IMR-90 (cell line): Measurements from ENCODE around the gene CCL14. TPM values are rescaled to one million over a fixed set of nuclear protein-coding genes. Genes with fewer than 3 reads are reported as not detected.

ENCODE experiments used
- ATAC-seq: fragments of 200-7000 bp; cut with Tn5 transposase; 2 replicates; pipeline ENCODE4 v1.9.1; 2020; ENCODE audit warnings: low read depth, mild to moderate bottlenecking, moderate library complexity
- Bru-seq: library from RNA; stranded (reverse); fragments of 400-500 nt; gene quantifications from one replicate; lab custom pipeline; 2021; lab: Mats Ljungman, UMichigan
- BruChase-seq, 2 experiments: library from RNA; stranded (reverse); fragments of 400-500 nt; gene quantifications; one replicate each; lab custom pipeline; 2021; lab: Mats Ljungman, UMichigan
- BruUV-seq: library from RNA; stranded (reverse); fragments of 400-500 nt; replicated peaks from 2 replicates; lab custom pipeline; 2021; lab: Mats Ljungman, UMichigan
- CTCF ChIA-PET: fragments of 300-600 bp; formaldehyde crosslinking; extraction: SDS; loops from one replicate; lab custom pipeline; 2021; ENCODE audit warnings: antibody characterized with exemption; lab: Yijun Ruan, JAX
- POLR2A ChIA-PET: fragments of 300-600 bp; sonication (Branson Sonifier 250); formaldehyde crosslinking; loops from one replicate; lab custom pipeline; 2022; ENCODE audit warnings: antibody characterized with exemption; ENCODE audit not compliant: unreplicated experiment; lab: Charles Lee
- DNase-seq: peaks from one replicate; pipeline ENCODE4 v3.0.0; 2013
- H2AFZ ChIP-seq: replicated peaks from 2 replicates; pipeline ENCODE3; 2013; ENCODE audit warnings: low read length, mild to moderate bottlenecking; ENCODE audit not compliant: poor library complexity
- H2AK5ac ChIP-seq: 2 replicates; pipeline ENCODE4 v1.6.1; 2013; ENCODE audit warnings: low read depth, low read length, inconsistent platforms
- H2AK9ac ChIP-seq: replicated peaks from 2 replicates; pipeline ENCODE3; 2013; ENCODE audit warnings: mild to moderate bottlenecking, low read depth, low read length, moderate library complexity; ENCODE audit not compliant: poor library complexity
- H2BK120ac ChIP-seq: 2 replicates; pipeline ENCODE4 v1.6.1; 2013; ENCODE audit warnings: low read depth, low read length, inconsistent platforms
- H2BK15ac ChIP-seq: 3 replicates; pipeline ENCODE4 v1.6.1; 2013; ENCODE audit warnings: low read depth, low read length, inconsistent platforms
- H2BK20ac ChIP-seq: 2 replicates; pipeline ENCODE4 v1.6.1; 2013; ENCODE audit warnings: low read depth, mild to moderate bottlenecking, inconsistent platforms, low read length, moderate library complexity
- H2BK5ac ChIP-seq: 2 replicates; pipeline ENCODE4 v1.6.1; 2013; ENCODE audit warnings: mild to moderate bottlenecking, low read depth, low read length, inconsistent platforms; ENCODE audit not compliant: poor library complexity, severe bottlenecking
- H3K14ac ChIP-seq: replicated peaks from 2 replicates; pipeline ENCODE4 v1.6.1; 2013; ENCODE audit warnings: low read depth, low read length, inconsistent platforms
- H3K18ac ChIP-seq: 2 replicates; pipeline ENCODE4 v1.6.1; 2013; ENCODE audit warnings: low read depth, low read length, control low read depth
- H3K23ac ChIP-seq: 2 replicates; pipeline ENCODE4 v1.6.1; 2013; ENCODE audit warnings: low read depth, low read length, inconsistent platforms
- H3K27ac ChIP-seq: 2 replicates; pipeline ENCODE4 v1.5.1; 2013; ENCODE audit warnings: mild to moderate bottlenecking, control low read depth, low read length; ENCODE audit not compliant: insufficient read depth
- H3K27me3 ChIP-seq: 2 replicates; pipeline ENCODE4 v1.6.1; 2013; ENCODE audit warnings: low read length; ENCODE audit not compliant: control insufficient read depth, insufficient read depth
- H3K36me3 ChIP-seq: 2 replicates; pipeline ENCODE4 v1.6.1; 2013; ENCODE audit warnings: low read length, mixed read lengths; ENCODE audit not compliant: control insufficient read depth, insufficient read depth
- H3K4ac ChIP-seq: 2 replicates; pipeline ENCODE4 v1.6.1; 2013; ENCODE audit warnings: low read depth, low read length, inconsistent platforms
- H3K4me1 ChIP-seq: 2 replicates; pipeline ENCODE4 v1.6.1; 2013; ENCODE audit warnings: low read length, mixed read lengths; ENCODE audit not compliant: control insufficient read depth, insufficient read depth
- H3K4me2 ChIP-seq: 2 replicates; pipeline ENCODE4 v1.6.1; 2013; ENCODE audit warnings: low read depth, mild to moderate bottlenecking, control low read depth, low read length, moderate library complexity
- H3K4me3 ChIP-seq: 2 replicates; pipeline ENCODE4 v1.5.1; 2013; ENCODE audit warnings: low read depth, mild to moderate bottlenecking, control low read depth, low read length, moderate library complexity; ENCODE audit not compliant: insufficient read depth
- H3K56ac ChIP-seq: 2 replicates; pipeline ENCODE4 v1.6.1; 2013; ENCODE audit warnings: low read length, inconsistent platforms; ENCODE audit not compliant: insufficient read depth; ENCODE audit errors: extremely low read depth
- H3K79me1 ChIP-seq, 2 experiments: 2 replicates each; pipeline ENCODE4 v1.6.1; 2013; ENCODE audit warnings: low read length in 2 of 2, inconsistent platforms in 1 of 2, low read depth in 1 of 2
- H3K9ac ChIP-seq: 2 replicates; pipeline ENCODE4 v1.6.1; 2013; ENCODE audit warnings: low read depth, low read length, control low read depth
- H3K9me1 ChIP-seq: 2 replicates; pipeline ENCODE4 v1.6.1; 2013; ENCODE audit warnings: low read length, inconsistent platforms; ENCODE audit not compliant: insufficient read depth
- H3K9me3 ChIP-seq: 2 replicates; pipeline ENCODE4 v1.6.1; 2013; ENCODE audit warnings: low read length; ENCODE audit not compliant: control insufficient read depth, insufficient read depth
- H4K20me1 ChIP-seq: 2 replicates; pipeline ENCODE4 v1.6.1; 2013; ENCODE audit warnings: low read length, inconsistent platforms; ENCODE audit not compliant: insufficient read depth
- H4K5ac ChIP-seq: 2 replicates; pipeline ENCODE4 v1.6.1; 2013; ENCODE audit warnings: mild to moderate bottlenecking, low read depth, low read length, control low read depth
- H4K8ac ChIP-seq, 2 experiments: 2 replicates each; pipeline ENCODE4 v1.6.1; 2013; ENCODE audit warnings: low read depth in 2 of 2, low read length in 2 of 2, control low read depth in 1 of 2, inconsistent platforms in 1 of 2
- H4K91ac ChIP-seq: 2 replicates; pipeline ENCODE4 v1.6.1; 2013; ENCODE audit warnings: low read depth, low read length, inconsistent platforms; ENCODE audit not compliant: insufficient read depth
- BHLHE40 ChIP-seq: fragments of 150-350 bp; IDR thresholded peaks from 2 replicates; pipeline ENCODE4 v1.6.1; 2016; ENCODE audit warnings: mild to moderate bottlenecking, low read depth, low read length
- CTCF ChIP-seq: conservative IDR thresholded peaks from 2 replicates; pipeline ENCODE4 v1.5.1; 2012; ENCODE audit warnings: mild to moderate bottlenecking, low read depth, low read length, improper control_type of control experiment
- FOS ChIP-seq: fragments of 150-350 bp; IDR thresholded peaks from 2 replicates; pipeline ENCODE4 v1.6.1; 2016; ENCODE audit warnings: low read depth, low read length
- MAZ ChIP-seq: IDR thresholded peaks from 2 replicates; pipeline ENCODE4 v1.6.1; 2012; ENCODE audit warnings: low read depth, mild to moderate bottlenecking, low read length, improper control_type of control experiment, moderate library complexity, borderline replicate concordance
- MXI1 ChIP-seq: IDR thresholded peaks from 2 replicates; pipeline ENCODE4 v1.6.1; 2012; ENCODE audit warnings: low read depth, mild to moderate bottlenecking, low read length, moderate library complexity, borderline replicate concordance
- POLR2A ChIP-seq: IDR thresholded peaks from 2 replicates; pipeline ENCODE4 v1.6.1; 2012; ENCODE audit warnings: mild to moderate bottlenecking, low read depth, low read length
- RCOR1 ChIP-seq: IDR thresholded peaks from 2 replicates; pipeline ENCODE4 v1.6.1; 2012; ENCODE audit warnings: mild to moderate bottlenecking, low read length, improper control_type of control experiment; ENCODE audit not compliant: insufficient replicate concordance
- SMC3 ChIP-seq: fragments of 150-350 bp; IDR thresholded peaks from 2 replicates; pipeline ENCODE4 v1.6.1; 2016; ENCODE audit warnings: low read depth, mild to moderate bottlenecking, antibody characterized with exemption, low read length, moderate library complexity
- WGBS, 2 experiments: methylation state at CpG; one replicate each; pipeline versions ENCODE4 v1.1.5 to v1.1.7; 2013; ENCODE audit warnings: missing lambda C conversion rate in 2 of 2; ENCODE audit not compliant: insufficient read length in 1 of 2; ENCODE audit errors: extremely low coverage in 2 of 2; 5-methylcytosine and 5-hydroxymethylcytosine counted together
- dilution Hi-C: fragments of 300-500 bp; cut with HindIII; formaldehyde crosslinking; loops from one replicate; pipeline ENCODE4 v1.14.3; 2018; ENCODE audit warnings: low sequenced_read_pairs; ENCODE audit not compliant: unreplicated experiment
- in situ Hi-C: fragments of 300-500 bp; cut with MboI; formaldehyde crosslinking; loops from 3 replicates; pipeline ENCODE4 v1.14.3; 2019; ENCODE audit warnings: low sequenced_read_pairs, inconsistent platforms, mixed read lengths
- intact Hi-C: fragments of 100-400 bp; cut with micrococcal nuclease; formaldehyde crosslinking; loops from 2 replicates; pipeline ENCODE4 v1.10.0; 2022
- long read RNA-seq: library from polyadenylated mRNA; unstranded; transcript quantifications from one replicate; pipeline ENCODE4 v2.0.0, GENCODE V29; 2021; ENCODE audit not compliant: unreplicated experiment
- polyA plus RNA-seq, 3 experiments: library from polyadenylated mRNA; depleted of rRNA; stranded (reverse); fragments of >200 nt; gene quantifications; 2 replicates each; pipeline ENCODE4 v1.2.3, GENCODE V29; 2012; ENCODE audit warnings: low replicate concordance in 1 of 3
- total RNA-seq: library from RNA; depleted of rRNA; stranded (reverse); fragments of >200 nt; gene quantifications from 2 replicates; pipeline ENCODE4 v1.2.3, GENCODE V29; 2012; rRNA removed
- TF ChIP-seq, protein P1 (sequence below): fragments of 150-350 bp; IDR thresholded peaks from 2 replicates; pipeline ENCODE4 v1.6.1; 2016; ENCODE audit warnings: low read depth, mild to moderate bottlenecking, low read length, moderate library complexity, borderline replicate concordance

CCL14 gene
- total RNA-seq (not detected in 2 replicates), polyA plus RNA-seq (2012; rRNA removed) (not detected in 2 replicates), Bru-seq, nascent RNA (not detected), BruChase-seq, experiment 1, labeled RNA remaining after a 6-hour chase (not detected), BruChase-seq, experiment 2, labeled RNA remaining after a 2-hour chase (not detected)
- polyA plus RNA-seq (2012; cell fraction: cytosol; rRNA removed): not detected in 2 replicates
- not detected in 2 replicates for polyA plus RNA-seq (2012; cell fraction: nucleus; rRNA removed; ENCODE audit: low replicate concordance)
- long read RNA-seq: 0 reads

GRCh38 chr17:35986643-35987042 lies at the start of gene CCL14:
CCL14 (minus strand) TSS chr17:35986729; CDS start chr17:35986649, 80 bp downstream.
- ATAC-seq (no peak), DNase-seq (no peak)
- no peak within 1 kb of the TSS for H2BK120ac ChIP-seq
- no peak within 1 kb of the TSS for H3K27ac ChIP-seq
- no peak within 1 kb of the TSS for H2AFZ ChIP-seq
- ChIA-PET POLR2A (no interaction called here), CTCF (no interaction called here)
- in situ Hi-C loops (no loop called here), intact Hi-C loops (no loop called here), dilution Hi-C loops (no loop called here)
- no peak within 1 kb of the TSS for H2BK20ac ChIP-seq
- TF ChIP-seq MAZ (no peak), FOS (no peak), MXI1 (no peak), BHLHE40 (no peak), CTCF (no peak), POLR2A (no peak), SMC3 (no peak), RCOR1 (no peak)
- TF ChIP-seq, protein P1, sequence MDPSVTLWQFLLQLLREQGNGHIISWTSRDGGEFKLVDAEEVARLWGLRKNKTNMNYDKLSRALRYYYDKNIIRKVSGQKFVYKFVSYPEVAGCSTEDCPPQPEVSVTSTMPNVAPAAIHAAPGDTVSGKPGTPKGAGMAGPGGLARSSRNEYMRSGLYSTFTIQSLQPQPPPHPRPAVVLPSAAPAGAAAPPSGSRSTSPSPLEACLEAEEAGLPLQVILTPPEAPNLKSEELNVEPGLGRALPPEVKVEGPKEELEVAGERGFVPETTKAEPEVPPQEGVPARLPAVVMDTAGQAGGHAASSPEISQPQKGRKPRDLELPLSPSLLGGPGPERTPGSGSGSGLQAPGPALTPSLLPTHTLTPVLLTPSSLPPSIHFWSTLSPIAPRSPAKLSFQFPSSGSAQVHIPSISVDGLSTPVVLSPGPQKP: no peak
- H3K4ac ChIP-seq: no peak within 1 kb of the TSS
- no peak within 1 kb of the TSS for H3K9ac ChIP-seq
- no peaks in the 10 kb centered on the region; the same call in 1 of the 2 replicates for H3K27me3 ChIP-seq
- H3K9me3 ChIP-seq: no peaks in the 10 kb centered on the region
- H4K8ac ChIP-seq: no peak within 1 kb of the TSS
- H4K91ac ChIP-seq: no peak within 1 kb of the TSS
- H3K56ac ChIP-seq: no peak within 1 kb of the TSS
- H3K4me3 ChIP-seq: no peak within 1 kb of the TSS
- no peak within 1 kb of the TSS for H2BK15ac ChIP-seq
- no peaks in the 10 kb centered on the region for H3K9me1 ChIP-seq
- no peaks in the 10 kb centered on the region for H3K36me3 ChIP-seq
- no peak within 1 kb of the TSS for H2BK5ac ChIP-seq
- no peak within 1 kb of the TSS for H3K4me2 ChIP-seq
- no peaks in the 10 kb centered on the region for H4K20me1 ChIP-seq
- H3K79me1 ChIP-seq: no peaks in the 10 kb centered on the region
- H3K18ac ChIP-seq: no peak within 1 kb of the TSS
- H2AK9ac ChIP-seq: no peak within 1 kb of the TSS
- H3K4me1 ChIP-seq: no peaks in the 10 kb centered on the region
- H3K23ac ChIP-seq: no peak within 1 kb of the TSS
- H2AK5ac ChIP-seq: no peak within 1 kb of the TSS
- no TSS peak for BruUV-seq
- no peak within 1 kb of the TSS for H3K14ac ChIP-seq
- H4K5ac ChIP-seq: no peak within 1 kb of the TSS
- WGBS, 2 experiments: 43% methylated on average over 1 of the region's 1 CpG; no CpG with 5 or more reads in 1 of the 2 experiments
